NCI-H774 (cell line): ENCODE measurements around the gene SRPRB.

Source experiments
- DNase-seq: peaks from one replicate; lab custom pipeline; 2025; lab: John Stamatoyannopoulos, UW

SRPRB gene

GRCh38 chr3:133805702-133806475 is at the start of gene SRPRB:
SRPRB (plus strand) TSS chr3:133805815; CDS start chr3:133805849, 34 bp downstream.
- DNase-seq: peak; percentile 86

GRCh38 chr3:133756716-133757694 is 48.6 kb upstream of the SRPRB start:
- no peak for DNase-seq

GRCh38 chr3:133757701-133758567 is 47.7 kb upstream of the SRPRB start:
- DNase-seq: no peak

GRCh38 chr3:133758568-133758928 is 47.1 kb upstream of the SRPRB start:
- no peak for DNase-seq

- no peak for DNase-seq
These were observed 46.5 kb upstream of the SRPRB start for GRCh38 chr3:133758964-133759739.

- DNase-seq: no peak
These were observed 45.8 kb upstream of the SRPRB start for GRCh38 chr3:133759740-133760305.

GRCh38 chr3:133760916-133761315 is 44.7 kb upstream of the SRPRB start:
- no peak for DNase-seq

- no peak for DNase-seq
These were observed 43.8 kb upstream of the SRPRB start for GRCh38 chr3:133761605-133762484.

- DNase-seq: no peak
These were observed 43.1 kb upstream of the SRPRB start for GRCh38 chr3:133762539-133762938.

- no peak for DNase-seq
These were observed 41.6 kb upstream of the SRPRB start for GRCh38 chr3:133763797-133764683.

- DNase-seq: no peak
These were observed 40.4 kb upstream of the SRPRB start for GRCh38 chr3:133765256-133765655.

GRCh38 chr3:133767607-133768006 is 38.0 kb upstream of the SRPRB start:
- no peak for DNase-seq

GRCh38 chr3:133769536-133769935 is 36.1 kb upstream of the SRPRB start:
- no peak for DNase-seq

GRCh38 chr3:133773732-133774131 is 31.9 kb upstream of the SRPRB start:
- no peak for DNase-seq

GRCh38 chr3:133775309-133775708 is 30.3 kb upstream of the SRPRB start:
- no peak for DNase-seq

GRCh38 chr3:133775835-133776234 is 29.8 kb upstream of the SRPRB start:
- DNase-seq: no peak

- DNase-seq: no peak
These were observed 28.7 kb upstream of the SRPRB start for GRCh38 chr3:133776794-133777438.
